ENCODE results near the gene IGFBP5. TPM values are rescaled to one million over a fixed set of nuclear protein-coding genes. Genes with fewer than 3 reads are reported as not detected.

IGFBP5 gene
- total and polyA plus RNA-seq, 2 donors (not counting 3 experiments of a cell fraction or from before 2014, with no cell fraction given), result 0.06 TPM; not detected in 1

- TF ChIP-seq GATA2 (IDR thresholded peaks at IDR 0.05; ENCODE audit: insufficient read depth, insufficient read length, low read depth, low read length), result no peak
- TF ChIP-seq EZH2 (IDR thresholded peaks at IDR 0.05; ENCODE audit: borderline replicate concordance, low read depth, low read length, severe bottlenecking), result no peak
- TF ChIP-seq POLR2AphosphoS5 (IDR thresholded peaks at IDR 0.05; ENCODE audit: insufficient read depth, low read depth, low read length), result no peak
- no peak for TF ChIP-seq POLR2A (IDR thresholded peaks at IDR 0.05; ENCODE audit: low read depth, low read length)
- no peak for TF ChIP-seq MAX (IDR thresholded peaks at IDR 0.05; ENCODE audit: insufficient read depth, insufficient read length)
- TF ChIP-seq JUN (IDR thresholded peaks at IDR 0.05; ENCODE audit: borderline replicate concordance, insufficient read depth, insufficient read length, low read depth), result no peak
- no peak for TF ChIP-seq MYC (IDR thresholded peaks at IDR 0.05; ENCODE audit: low read depth, low read length)
- TF ChIP-seq, protein P1, sequence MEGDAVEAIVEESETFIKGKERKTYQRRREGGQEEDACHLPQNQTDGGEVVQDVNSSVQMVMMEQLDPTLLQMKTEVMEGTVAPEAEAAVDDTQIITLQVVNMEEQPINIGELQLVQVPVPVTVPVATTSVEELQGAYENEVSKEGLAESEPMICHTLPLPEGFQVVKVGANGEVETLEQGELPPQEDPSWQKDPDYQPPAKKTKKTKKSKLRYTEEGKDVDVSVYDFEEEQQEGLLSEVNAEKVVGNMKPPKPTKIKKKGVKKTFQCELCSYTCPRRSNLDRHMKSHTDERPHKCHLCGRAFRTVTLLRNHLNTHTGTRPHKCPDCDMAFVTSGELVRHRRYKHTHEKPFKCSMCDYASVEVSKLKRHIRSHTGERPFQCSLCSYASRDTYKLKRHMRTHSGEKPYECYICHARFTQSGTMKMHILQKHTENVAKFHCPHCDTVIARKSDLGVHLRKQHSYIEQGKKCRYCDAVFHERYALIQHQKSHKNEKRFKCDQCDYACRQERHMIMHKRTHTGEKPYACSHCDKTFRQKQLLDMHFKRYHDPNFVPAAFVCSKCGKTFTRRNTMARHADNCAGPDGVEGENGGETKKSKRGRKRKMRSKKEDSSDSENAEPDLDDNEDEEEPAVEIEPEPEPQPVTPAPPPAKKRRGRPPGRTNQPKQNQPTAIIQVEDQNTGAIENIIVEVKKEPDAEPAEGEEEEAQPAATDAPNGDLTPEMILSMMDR (IDR thresholded peaks at IDR 0.05; ENCODE audit: extremely low read depth in 1 of 2, insufficient read depth in 1 of 2, low read depth in 1 of 2, low read length in 2 of 2), result no peak
- TF ChIP-seq FOS (IDR thresholded peaks at IDR 0.05; ENCODE audit: borderline replicate concordance, insufficient read depth, low read length), result no peak
- BruUV-seq (replicated peaks), result no TSS peak
- no peaks in the 10 kb centered on the region for H3K9me1 ChIP-seq (replicated peaks; ENCODE audit: control insufficient read depth, extremely low read depth, insufficient read depth, low read length)
- no peaks in the 10 kb centered on the region for H3K79me2 ChIP-seq (ENCODE audit: control insufficient read depth, insufficient read depth, low read length)
- H3K27ac ChIP-seq (ENCODE audit: insufficient read depth, low read depth, low read length), result no peak overlapping the region
- no peaks in the 10 kb centered on the region for H3K9me3 ChIP-seq (replicated peaks; ENCODE audit: control insufficient read depth, insufficient read depth, low read length)
- POLR2A ChIA-PET, result no interaction called here
- intact Hi-C loops (cut with micrococcal nuclease) (no loop called here), dilution Hi-C loops (cut with MboI; ENCODE audit: extremely low pct_ligation_motif_present, low sequenced_read_pairs) (no loop called here)
- H3K4me1 ChIP-seq (ENCODE audit: control insufficient read depth, extremely low read depth, insufficient read depth, low read length), result peaks cover 8% of the 10 kb centered on the region
- no peak overlapping the region for H3K9ac ChIP-seq (replicated peaks; ENCODE audit: extremely low read depth, insufficient read depth, low read length)
- no peak overlapping the region for H2AFZ ChIP-seq (ENCODE audit: low read depth, low read length)
- no peaks in the 10 kb centered on the region for H3K27me3 ChIP-seq (ENCODE audit: control insufficient read depth in 2 of 2, insufficient read depth in 2 of 2, low read length in 2 of 2)
- H3K4me2 ChIP-seq (ENCODE audit: insufficient read depth, low read length), result no peak overlapping the region
- FAIRE-seq (no peak), DNase-seq (ENCODE audit: low read depth, low spot score) (no peak)
- H3K4me3 ChIP-seq (replicated peaks in 1 of 3; ENCODE audit: insufficient read depth in 1 of 3, low read depth in 1 of 3, low read length in 3 of 3), result no peak overlapping the region
- peaks cover 0 to 2% of the 10 kb centered on the region in 2 experiments for H3K36me3 ChIP-seq (ENCODE audit: control insufficient read depth in 2 of 2, extremely low read depth in 1 of 2, insufficient read depth in 2 of 2, low read length in 2 of 2)
- CTCF ChIA-PET, result interaction anchor here (12.6 kb wide), 1 partner anchor 139 kb away, joined by 583 read pairs; no protein-coding TSS in a partner anchor
- no peaks in the 10 kb centered on the region for H4K20me1 ChIP-seq (replicated peaks; ENCODE audit: control insufficient read depth, extremely low read depth, insufficient read depth, low read length)
These were observed 34.9 kb downstream of the IGFBP5 start for GRCh38 chr2:216660496-216660895.
